ENCODE data around the gene EFCAB11. TPM values are rescaled to one million over a fixed set of nuclear protein-coding genes. Genes with fewer than 3 reads are reported as not detected.
A peak's percentile ranks its signal among the peaks of the same experiment; 100 is the strongest.

The EFCAB11 gene
- total and polyA plus RNA-seq, 2 experiments from 2014 or later: 7.7 to 24.6 TPM

- TF ChIP-seq ETS1 (IDR thresholded peaks at IDR 0.05) (no peak), EZH2phosphoT487 (IDR thresholded peaks at IDR 0.05; ENCODE audit: unreplicated experiment) (no peak), STAT1 (IDR thresholded peaks at IDR 0.05; ENCODE audit: unreplicated experiment) (no peak), EZH2 (IDR thresholded peaks at IDR 0.05; ENCODE audit: low read depth, unreplicated experiment) (no peak), ZNF114 (CRISPR knock-in tag; IDR thresholded peaks at IDR 0.05) (no peak), POLR2AphosphoS5 (IDR thresholded peaks at IDR 0.05; ENCODE audit: low read depth) (no peak)
Observed at GRCh38 chr14:89963288-89963978, 8.9 kb upstream of the EFCAB11 start (continued).

DNA sequence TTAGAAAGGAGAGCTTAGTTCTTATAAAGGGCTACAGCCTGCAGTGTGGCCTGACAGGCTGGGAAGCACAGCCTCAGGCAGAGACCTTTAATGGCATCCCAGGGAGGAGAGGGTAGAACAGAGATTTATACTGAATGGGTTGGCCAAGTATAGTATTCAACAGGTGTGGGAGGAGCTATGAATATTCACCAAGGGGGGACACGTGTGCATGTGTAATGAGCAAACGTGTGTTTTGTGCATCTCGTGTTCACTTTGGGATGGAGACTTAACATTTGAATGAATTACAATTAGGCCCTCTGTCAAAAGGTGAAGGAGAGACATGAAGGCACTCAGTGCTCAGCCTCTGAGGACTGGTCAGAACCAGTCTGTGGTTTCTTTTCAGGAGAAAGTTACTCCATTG lies 6.4 kb upstream of the EFCAB11 start:
- H3K36me3 ChIP-seq (ENCODE audit: insufficient read depth): peaks cover 9% of the 10 kb centered on the region; the same call in 1 of the 2 replicates
- Mint-ChIP-seq H3K36me3 (ENCODE audit: low read depth) (peaks cover 50% of the 10 kb centered on the region), H3K9me3 (peaks cover 22% of the 10 kb centered on the region), H3K27me3 (ENCODE audit: insufficient read depth, low read depth, poor library complexity) (peaks cover 3% of the 10 kb centered on the region), H3K4me3 (no peak overlapping the region), H3K4me1 (peaks cover 20% of the 10 kb centered on the region), H3K27ac (no peak overlapping the region; the same call in 1 of the 2 replicates)
- H3K4me2 ChIP-seq: no peak overlapping the region
- no peaks in the 10 kb centered on the region for H3K9me2 ChIP-seq (ENCODE audit: insufficient read depth)
- peaks cover 20% of the 10 kb centered on the region; the same call in 1 of the 2 replicates for H3K4me1 ChIP-seq (ENCODE audit: insufficient read depth)
- ATAC-seq: no peak
- H3K27me3 ChIP-seq (ENCODE audit: insufficient read depth): no peaks in the 10 kb centered on the region
- H3K27ac ChIP-seq (ENCODE audit: low read depth): no peak overlapping the region
- H4K20me1 ChIP-seq (replicated peaks; ENCODE audit: insufficient read depth): peaks cover 11% of the 10 kb centered on the region
- 0 out of 2 replicates have a peak, but pooled peaks cover 4% of the 10 kb centered on the region for H3F3A ChIP-seq (replicated peaks; ENCODE audit: low read depth)
- H2AFZ ChIP-seq: no peak overlapping the region
- H3K4me3 ChIP-seq: no peak overlapping the region
- peak; percentile 6 for DNase-seq (ENCODE audit: low spot score)
- H3K79me2 ChIP-seq (replicated peaks; ENCODE audit: insufficient read depth): peaks cover 42% of the 10 kb centered on the region
- TF ChIP-seq ZNF114 (CRISPR knock-in tag; IDR thresholded peaks at IDR 0.05): no peak
- TF ChIP-seq EZH2phosphoT487 (IDR thresholded peaks at IDR 0.05; ENCODE audit: unreplicated experiment): no peak
- TF ChIP-seq ETS1 (IDR thresholded peaks at IDR 0.05): no peak
- no peak for TF ChIP-seq EZH2 (IDR thresholded peaks at IDR 0.05; ENCODE audit: low read depth, unreplicated experiment)
- TF ChIP-seq REST (IDR thresholded peaks at IDR 0.05; ENCODE audit: unreplicated experiment): no peak
- no peak for TF ChIP-seq CREB1 (CRISPR knock-in tag; IDR thresholded peaks at IDR 0.05; ENCODE audit: low read depth)
- TF ChIP-seq JUNB (IDR thresholded peaks at IDR 0.05; ENCODE audit: unreplicated experiment): no peak
- TF ChIP-seq, protein P1, sequence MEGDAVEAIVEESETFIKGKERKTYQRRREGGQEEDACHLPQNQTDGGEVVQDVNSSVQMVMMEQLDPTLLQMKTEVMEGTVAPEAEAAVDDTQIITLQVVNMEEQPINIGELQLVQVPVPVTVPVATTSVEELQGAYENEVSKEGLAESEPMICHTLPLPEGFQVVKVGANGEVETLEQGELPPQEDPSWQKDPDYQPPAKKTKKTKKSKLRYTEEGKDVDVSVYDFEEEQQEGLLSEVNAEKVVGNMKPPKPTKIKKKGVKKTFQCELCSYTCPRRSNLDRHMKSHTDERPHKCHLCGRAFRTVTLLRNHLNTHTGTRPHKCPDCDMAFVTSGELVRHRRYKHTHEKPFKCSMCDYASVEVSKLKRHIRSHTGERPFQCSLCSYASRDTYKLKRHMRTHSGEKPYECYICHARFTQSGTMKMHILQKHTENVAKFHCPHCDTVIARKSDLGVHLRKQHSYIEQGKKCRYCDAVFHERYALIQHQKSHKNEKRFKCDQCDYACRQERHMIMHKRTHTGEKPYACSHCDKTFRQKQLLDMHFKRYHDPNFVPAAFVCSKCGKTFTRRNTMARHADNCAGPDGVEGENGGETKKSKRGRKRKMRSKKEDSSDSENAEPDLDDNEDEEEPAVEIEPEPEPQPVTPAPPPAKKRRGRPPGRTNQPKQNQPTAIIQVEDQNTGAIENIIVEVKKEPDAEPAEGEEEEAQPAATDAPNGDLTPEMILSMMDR (conservative IDR thresholded peaks at IDR 0.05; ENCODE audit: low read depth in 2 of 2): no peak

All from GM23338 (cell line).